Fibroblast of gingiva (primary cell): ENCODE measurements around the gene LCN15.
"Not testable (repeated sequence)": the region's sequence is repeated elsewhere in the genome, so short reads cannot be mapped to it uniquely, and the experiment has no call there.

ENCODE experiments used
- DNase-seq: peaks from one replicate; pipeline ENCODE4 v3.0.0-alpha.2; 2011; ENCODE audit warnings: low read depth

LCN15 gene

GRCh38 chr9:136764301-136764891, at the start of gene LCN15:
Gene LCN15, minus strand, starts transcription at chr9:136764518. Its CDS starts 30 bp downstream, at chr9:136764488.
- DNase-seq, result no peak

GRCh38 chr9:136808806-136809158, 44.5 kb upstream of the LCN15 start:
- peak; percentile 27 for DNase-seq

- no peak for DNase-seq
Measured at GRCh38 chr9:136808075-136808805, 43.9 kb upstream of the LCN15 start.

- peak; percentile 57 for DNase-seq
Measured at GRCh38 chr9:136807281-136808074, 43.2 kb upstream of the LCN15 start, which contains the start of gene RABL6. Gene RABL6, plus strand, starts transcription at chr9:136807948. Its CDS starts 249 bp downstream, at chr9:136808197.

GRCh38 chr9:136806631-136807201, 42.4 kb upstream of the LCN15 start:
- DNase-seq, result no peak

GRCh38 chr9:136806067-136806466, 41.7 kb upstream of the LCN15 start:
- DNase-seq, result no peak

- DNase-seq, result no peak
Measured at GRCh38 chr9:136805207-136805740, 41.0 kb upstream of the LCN15 start.

GRCh38 chr9:136804509-136805206, 40.3 kb upstream of the LCN15 start:
- no peak for DNase-seq

- no peak for DNase-seq
Measured at GRCh38 chr9:136803551-136804508, 39.5 kb upstream of the LCN15 start.

- DNase-seq, result not testable (repeated sequence)
Measured at GRCh38 chr9:136803009-136803550, 38.8 kb upstream of the LCN15 start.

- no peak for DNase-seq
Measured at GRCh38 chr9:136802321-136802720, 38.0 kb upstream of the LCN15 start.

GRCh38 chr9:136799854-136800657, 35.7 kb upstream of the LCN15 start:
- DNase-seq, result no peak

GRCh38 chr9:136799079-136799853, 34.9 kb upstream of the LCN15 start:
- DNase-seq, result no peak

GRCh38 chr9:136798708-136799078, 34.4 kb upstream of the LCN15 start:
- DNase-seq, result no peak

GRCh38 chr9:136796775-136797347, 32.5 kb upstream of the LCN15 start:
- DNase-seq, result not testable (repeated sequence)

- no peak for DNase-seq
Measured at GRCh38 chr9:136796238-136796774, 32.0 kb upstream of the LCN15 start, which contains the start of gene CCDC183. Gene CCDC183, plus strand, starts transcription at chr9:136796338. Its CDS starts 60 bp downstream, at chr9:136796398.

- DNase-seq, result no peak
Measured at GRCh38 chr9:136795000-136795348, 30.7 kb upstream of the LCN15 start.
